HepG2 (cell line): ENCODE results near the gene EFNA3. TPM values are rescaled to one million over a fixed set of nuclear protein-coding genes. Genes with fewer than 3 reads are reported as not detected.

ENCODE experiments used
- ARHGAP35 ChIP-seq: sonication (generic); formaldehyde crosslinking; IDR thresholded peaks from 2 replicates; pipeline ENCODE4 v1.9.0; 2022; ENCODE audit warnings: mild to moderate bottlenecking, inconsistent platforms, moderate library complexity, missing genetic modification reagents, borderline replicate concordance
- DPF2 ChIP-seq: sonication (generic); formaldehyde crosslinking; IDR thresholded peaks from 2 replicates; pipeline ENCODE4 v1.4.0; 2020; ENCODE audit warnings: mild to moderate bottlenecking, low read depth, missing genetic modification reagents, borderline replicate concordance
- EP300 ChIP-seq, 3 experiments: sonication (generic) in 1 of 3; formaldehyde crosslinking in 1 of 3; IDR thresholded peaks; 2 replicates each; pipeline versions ENCODE4 v1.5.1 to v1.6.1; 2011 to 2020; ENCODE audit warnings: low read depth in 2 of 3, low read length in 2 of 3, borderline replicate concordance in 1 of 3, improper control_type of control experiment in 1 of 3, mild to moderate bottlenecking in 1 of 3, missing genetic modification reagents in 1 of 3, moderate library complexity in 1 of 3
- GABPB1 ChIP-seq: IDR thresholded peaks from 2 replicates; pipeline ENCODE4 v1.6.1; 2016; ENCODE audit warnings: mild to moderate bottlenecking, missing genetic modification reagents, moderate library complexity, missing compliant biosample characterization
- HDAC2 ChIP-seq: sonication (generic); formaldehyde crosslinking; IDR thresholded peaks from 2 replicates; pipeline ENCODE4 v1.4.0; 2020; ENCODE audit warnings: missing genetic modification reagents
- HNRNPL ChIP-seq: fragments of 200-400 bp; formaldehyde crosslinking; IDR thresholded peaks from 2 replicates; pipeline ENCODE4 v1.6.1; 2017; ENCODE audit warnings: mild to moderate bottlenecking, low read depth, low read length
- PAF1 ChIP-seq: IDR thresholded peaks from 2 replicates; pipeline ENCODE4 v1.6.1; 2016; ENCODE audit warnings: missing genetic modification reagents, missing compliant biosample characterization
- PHF8 ChIP-seq: sonication (generic); formaldehyde crosslinking; IDR thresholded peaks from 2 replicates; pipeline ENCODE4 v1.5.0; 2020; ENCODE audit warnings: missing genetic modification reagents
- RXRA ChIP-seq: sonication (generic); formaldehyde crosslinking; IDR thresholded peaks from 2 replicates; pipeline ENCODE4 v1.5.1; 2020; ENCODE audit warnings: missing genetic modification reagents
- SAFB2 ChIP-seq: sonication (generic); formaldehyde crosslinking; IDR thresholded peaks from 2 replicates; pipeline ENCODE4 v1.5.1; 2020; ENCODE audit warnings: missing genetic modification reagents, low read depth, mild to moderate bottlenecking, borderline replicate concordance
- ZBTB4 ChIP-seq: sonication (generic); formaldehyde crosslinking; IDR thresholded peaks from 2 replicates; pipeline ENCODE4 v1.4.0; 2020; ENCODE audit warnings: missing genetic modification reagents, mild to moderate bottlenecking, borderline replicate concordance
- ZIK1 ChIP-seq: sonication (generic); formaldehyde crosslinking; IDR thresholded peaks from 2 replicates; pipeline ENCODE4 v1.5.0; 2020; ENCODE audit warnings: mild to moderate bottlenecking, low read depth, missing genetic modification reagents, borderline replicate concordance
- ZNF124 ChIP-seq: sonication (generic); formaldehyde crosslinking; IDR thresholded peaks from 2 replicates; pipeline ENCODE4 v1.4.0; 2020; ENCODE audit warnings: missing genetic modification reagents
- ZNF747 ChIP-seq: sonication (generic); formaldehyde crosslinking; IDR thresholded peaks from 2 replicates; pipeline ENCODE4 v1.8.1; 2023; ENCODE audit warnings: missing genetic modification reagents, mild to moderate bottlenecking, borderline replicate concordance
- ZNF749 ChIP-seq: sonication (generic); formaldehyde crosslinking; IDR thresholded peaks from 2 replicates; pipeline ENCODE4 v1.8.0; 2022; ENCODE audit warnings: mild to moderate bottlenecking, missing genetic modification reagents, moderate library complexity, borderline replicate concordance
- ZNF766 ChIP-seq: sonication (generic); formaldehyde crosslinking; IDR thresholded peaks from 2 replicates; pipeline ENCODE4 v1.5.0; 2020; ENCODE audit warnings: missing genetic modification reagents, borderline replicate concordance
- polyA plus RNA-seq, 8 experiments: library from polyadenylated mRNA; depleted of rRNA in 3 of 8; stranded (reverse) in 7 of 8; unstranded in 1 of 8; fragments of >200 nt; fragmentation: Illumina TruSeq in 4 of 8; extraction: Trizol in 4 of 8; gene quantifications; 2 replicates each; pipeline versions ENCODE4 v1.2.1 to v1.2.3, GENCODE V29; 2011 to 2016; ENCODE audit warnings: low read depth in 4 of 8, missing spikeins in 1 of 8, mixed read lengths in 1 of 8; ENCODE audit not compliant: insufficient read depth in 1 of 8
- total RNA-seq, 5 experiments: library from RNA; depleted of rRNA; stranded (reverse); fragments of >200 nt; fragmentation: Illumina TruSeq; extraction: Trizol; gene quantifications; 2 replicates each; pipeline ENCODE4 v1.2.3, GENCODE V29; 2016; ENCODE audit warnings: low read depth in 1 of 5
- TF ChIP-seq, protein P1 (sequence below): IDR thresholded peaks from 2 replicates; pipeline ENCODE4 v1.6.1; 2016; ENCODE audit warnings: low read depth
- TF ChIP-seq, protein P2 (sequence below): sonication (generic); formaldehyde crosslinking; conservative IDR thresholded peaks from 2 replicates; pipeline ENCODE4 v1.8.0; 2022; ENCODE audit warnings: mild to moderate bottlenecking, moderate library complexity, missing genetic modification reagents
- TF ChIP-seq, protein P3 (sequence below): sonication (generic); formaldehyde crosslinking; IDR thresholded peaks from 2 replicates; pipeline ENCODE4 v1.5.0; 2020; ENCODE audit warnings: missing genetic modification reagents, mild to moderate bottlenecking, borderline replicate concordance

Gene EFNA3
- total and polyA plus RNA-seq, 2 of the 13 experiments (the other 11 are each of a cell fraction or from before 2014, with no cell fraction given) = 1.0 to 5.7 TPM

GRCh38 chr1:155063550-155064110 lies 15.0 kb upstream of the EFNA3 start, which contains the start of gene EFNA4 (continued):
- TF ChIP-seq, protein P1, sequence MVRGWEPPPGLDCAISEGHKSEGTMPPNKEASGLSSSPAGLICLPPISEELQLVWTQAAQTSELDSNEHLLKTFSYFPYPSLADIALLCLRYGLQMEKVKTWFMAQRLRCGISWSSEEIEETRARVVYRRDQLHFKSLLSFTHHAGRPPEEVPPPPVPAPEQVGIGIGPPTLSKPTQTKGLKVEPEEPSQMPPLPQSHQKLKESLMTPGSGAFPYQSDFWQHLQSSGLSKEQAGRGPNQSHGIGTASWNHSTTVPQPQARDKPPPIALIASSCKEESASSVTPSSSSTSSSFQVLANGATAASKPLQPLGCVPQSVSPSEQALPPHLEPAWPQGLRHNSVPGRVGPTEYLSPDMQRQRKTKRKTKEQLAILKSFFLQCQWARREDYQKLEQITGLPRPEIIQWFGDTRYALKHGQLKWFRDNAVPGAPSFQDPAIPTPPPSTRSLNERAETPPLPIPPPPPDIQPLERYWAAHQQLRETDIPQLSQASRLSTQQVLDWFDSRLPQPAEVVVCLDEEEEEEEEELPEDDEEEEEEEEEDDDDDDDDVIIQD (CRISPR knock-in tag) = peak; percentile 86; the same call in 1 of the 2 replicates
- TF ChIP-seq DPF2 (CRISPR knock-in tag) (no peak), GABPB1 (CRISPR knock-in tag) (peak; percentile 61), EP300 (IDR thresholded peaks at IDR 0.05; ENCODE audit: low read depth in 2 of 2, low read length in 2 of 2) (no peak), EP300 (CRISPR knock-in tag; IDR thresholded peaks at IDR 0.05; ENCODE audit: borderline replicate concordance) (no peak), PHF8 (CRISPR knock-in tag) (peak; percentile 88), HNRNPL (no peak), ARHGAP35 (CRISPR knock-in tag) (no peak), ZNF766 (CRISPR knock-in tag) (no peak), HDAC2 (CRISPR knock-in tag) (peak; percentile 50; the same call in 1 of the 2 replicates), ZNF124 (CRISPR knock-in tag) (no peak; the same call in 1 of the 2 replicates), SAFB2 (CRISPR knock-in tag) (peak; percentile 73; the same call in 1 of the 2 replicates), PAF1 (CRISPR knock-in tag) (no peak), ZIK1 (CRISPR knock-in tag) (peak; percentile 63; the same call in 1 of the 2 replicates), ZBTB4 (CRISPR knock-in tag) (no peak), ZNF749 (0 out of 2 replicates have a peak, but pooled peaks have one; percentile 25), RXRA (CRISPR knock-in tag) (no peak), ZNF747 (CRISPR knock-in tag) (0 out of 2 replicates have a peak, but pooled peaks have one; percentile 30)
- TF ChIP-seq, protein P2, sequence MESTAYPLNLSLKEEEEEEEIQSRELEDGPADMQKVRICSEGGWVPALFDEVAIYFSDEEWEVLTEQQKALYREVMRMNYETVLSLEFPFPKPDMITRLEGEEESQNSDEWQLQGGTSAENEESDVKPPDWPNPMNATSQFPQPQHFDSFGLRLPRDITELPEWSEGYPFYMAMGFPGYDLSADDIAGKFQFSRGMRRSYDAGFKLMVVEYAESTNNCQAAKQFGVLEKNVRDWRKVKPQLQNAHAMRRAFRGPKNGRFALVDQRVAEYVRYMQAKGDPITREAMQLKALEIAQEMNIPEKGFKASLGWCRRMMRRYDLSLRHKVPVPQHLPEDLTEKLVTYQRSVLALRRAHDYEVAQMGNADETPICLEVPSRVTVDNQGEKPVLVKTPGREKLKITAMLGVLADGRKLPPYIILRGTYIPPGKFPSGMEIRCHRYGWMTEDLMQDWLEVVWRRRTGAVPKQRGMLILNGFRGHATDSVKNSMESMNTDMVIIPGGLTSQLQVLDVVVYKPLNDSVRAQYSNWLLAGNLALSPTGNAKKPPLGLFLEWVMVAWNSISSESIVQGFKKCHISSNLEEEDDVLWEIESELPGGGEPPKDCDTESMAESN (CRISPR knock-in tag) = peak; percentile 65
- TF ChIP-seq, protein P3, sequence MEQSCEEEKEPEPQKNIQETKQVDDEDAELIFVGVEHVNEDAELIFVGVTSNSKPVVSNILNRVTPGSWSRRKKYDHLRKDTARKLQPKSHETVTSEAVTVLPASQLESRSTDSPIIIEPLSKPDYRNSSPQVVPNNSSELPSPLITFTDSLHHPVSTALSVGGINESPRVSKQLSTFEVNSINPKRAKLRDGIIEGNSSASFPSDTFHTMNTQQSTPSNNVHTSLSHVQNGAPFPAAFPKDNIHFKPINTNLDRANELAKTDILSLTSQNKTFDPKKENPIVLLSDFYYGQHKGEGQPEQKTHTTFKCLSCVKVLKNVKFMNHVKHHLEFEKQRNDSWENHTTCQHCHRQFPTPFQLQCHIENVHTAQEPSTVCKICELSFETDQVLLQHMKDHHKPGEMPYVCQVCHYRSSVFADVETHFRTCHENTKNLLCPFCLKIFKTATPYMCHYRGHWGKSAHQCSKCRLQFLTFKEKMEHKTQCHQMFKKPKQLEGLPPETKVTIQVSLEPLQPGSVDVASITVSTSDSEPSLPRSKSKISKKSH = 0 out of 2 replicates have a peak, but pooled peaks have one; percentile 60
